ENCODE data around the gene PRSS53. TPM values are rescaled to one million over a fixed set of nuclear protein-coding genes. Genes with fewer than 3 reads are reported as not detected.
A peak's percentile ranks its signal among the peaks of the same experiment; 100 is the strongest.

The PRSS53 gene
- total and polyA plus RNA-seq, 7 experiments from 2014 or later, result 0.46 to 7.2 (median 6.0) TPM

DNA sequence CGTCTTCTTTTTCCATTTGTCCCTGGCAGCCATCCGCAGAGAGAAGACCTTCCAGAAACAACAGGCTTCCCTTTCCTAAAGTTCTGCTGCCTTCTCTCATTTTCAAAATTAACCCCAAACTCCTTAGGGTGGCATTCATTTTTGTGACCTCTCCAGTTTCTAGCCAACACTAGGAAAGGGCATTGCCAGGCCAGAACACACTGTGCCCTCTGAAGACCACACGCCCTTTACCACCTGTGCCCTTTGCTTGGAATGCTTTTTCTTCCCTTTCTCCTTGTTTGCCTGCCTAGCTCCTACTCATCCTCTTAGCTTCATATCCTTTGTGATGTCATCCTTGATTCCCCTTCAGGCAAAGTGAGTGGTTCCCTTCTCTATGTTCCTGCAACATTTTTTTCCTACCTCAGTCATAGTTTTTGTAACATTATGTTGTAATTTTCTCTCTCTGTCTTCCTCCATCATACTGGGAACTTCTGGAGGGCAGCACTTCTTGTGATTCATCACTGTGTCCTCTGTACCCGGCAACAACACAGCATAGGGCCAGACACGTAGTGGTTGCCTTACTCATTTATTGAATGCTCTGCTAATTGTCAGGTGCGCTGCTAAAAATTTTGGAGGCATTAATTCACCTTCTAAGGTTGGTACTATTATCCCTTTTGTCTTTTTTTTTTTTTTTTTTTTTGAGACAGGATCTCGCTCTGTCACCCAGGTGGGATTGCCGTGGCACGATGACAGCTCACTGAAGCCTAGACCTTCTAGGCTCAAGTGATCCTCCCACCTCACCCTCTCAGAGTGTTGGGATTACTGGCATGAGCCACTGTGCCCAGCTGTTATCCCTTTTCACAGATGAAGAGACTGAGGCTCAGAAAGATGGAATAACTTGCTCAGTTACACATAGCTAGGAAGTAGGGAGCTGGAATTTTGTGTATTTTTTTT is 29.7 kb upstream of the PRSS53 start:
- ATAC-seq (no peak), DNase-seq (no peak)
- peaks cover 0 to 4% (median 0%) of the 10 kb centered on the region in 11 donors for H3K9me3 Mint-ChIP-seq
- H3K4me3 ChIP-seq (ENCODE audit: low read length), result peak overlapping the region; percentile 65
- H3K27ac Mint-ChIP-seq, result peak overlapping the region; percentile 77 to 96 (median 89)
- peak overlapping the region; percentile 98 for H3K27ac ChIP-seq (ENCODE audit: low read depth, low read length)
- H3K27me3 Mint-ChIP-seq, result no peaks in the 10 kb centered on the region
- H3K9me3 ChIP-seq (ENCODE audit: control insufficient read depth in 2 of 3, low read length in 3 of 3), result no peaks in the 10 kb centered on the region
- peaks cover 5 to 41% (median 9%) of the 10 kb centered on the region in 3 experiments for H3K36me3 ChIP-seq (ENCODE audit: control insufficient read depth in 2 of 3, insufficient read depth in 3 of 3, low read length in 3 of 3)
- H3K27me3 ChIP-seq (ENCODE audit: control insufficient read depth in 2 of 2, insufficient read depth in 2 of 2, low read length in 2 of 2), result no peaks in the 10 kb centered on the region
- H3K36me3 Mint-ChIP-seq, result peaks cover 0 to 20% (median 10%) of the 10 kb centered on the region in 5 donors
- H3K4me3 Mint-ChIP-seq, result peak overlapping the region; percentile 86 to 95 (median 90)
- intact Hi-C loops (cut with micrococcal nuclease), result loop anchor here (2.0 to 5.0 kb wide), 3 partner anchors 14 to 214 kb away; partner anchors contain the start of gene PYCARD (in 1 of the 2)
- ChIA-PET CTCF (interaction anchor here (0.6 to 3.1 kb wide), 3 partner anchors 21 to 46 kb away, joined by 3 to 14 read pairs (median 5); no protein-coding TSS in a partner anchor), POLR2A (interaction anchor here (0.6 to 6.0 kb wide), 19 partner anchors 8 to 755 kb away, joined by 3 to 87 read pairs (median 5); partner anchors contain the start of genes ARMC5, BCKDK, FUS and ORAI3)
- peaks cover 12 to 32% (median 24%) of the 10 kb centered on the region in 7 donors for H3K4me1 Mint-ChIP-seq
- H3K4me1 ChIP-seq (ENCODE audit: control insufficient read depth in 2 of 2, insufficient read depth in 2 of 2, low read length in 2 of 2), result peaks cover 7 to 15% of the 10 kb centered on the region in 2 donors

DNA sequence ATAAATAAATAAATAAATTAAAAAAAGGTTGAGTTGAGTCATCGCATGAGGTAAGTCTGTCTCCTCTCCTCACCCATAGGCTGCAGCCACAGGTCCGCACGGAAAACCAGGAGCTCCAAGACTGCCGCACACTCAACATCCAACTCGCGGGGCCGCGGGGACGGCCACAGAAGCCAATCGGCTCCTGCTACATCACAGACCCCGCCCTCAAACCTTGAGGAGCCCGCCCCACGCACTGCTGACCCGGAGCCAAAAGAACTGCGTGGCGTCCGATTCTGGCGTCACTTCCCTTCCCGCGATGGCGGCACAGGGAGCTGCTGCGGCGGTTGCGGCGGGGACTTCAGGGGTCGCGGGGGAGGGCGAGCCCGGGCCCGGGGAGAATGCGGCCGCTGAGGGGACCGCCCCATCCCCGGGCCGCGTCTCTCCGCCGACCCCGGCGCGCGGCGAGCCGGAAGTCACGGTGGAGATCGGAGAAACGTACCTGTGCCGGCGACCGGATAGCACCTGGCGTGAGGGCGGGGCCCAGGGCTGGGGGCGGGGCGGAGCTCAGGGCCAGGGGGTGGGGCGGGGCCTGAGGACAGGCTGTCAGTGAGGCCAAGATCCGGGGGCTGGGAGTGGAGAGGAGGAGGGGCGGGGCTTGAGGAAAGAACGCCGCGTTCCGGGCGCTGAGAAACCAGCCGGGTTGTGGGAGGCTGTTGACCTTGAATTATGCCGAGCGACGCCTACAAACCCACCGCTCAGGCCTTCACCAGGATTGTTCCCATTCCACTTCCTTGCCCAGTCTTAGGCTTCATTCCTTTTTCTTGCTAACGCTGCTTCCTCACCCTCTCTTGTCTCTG is 28.9 kb upstream of the PRSS53 start, which contains the start of gene KAT8:
KAT8 (plus strand) TSS at position 281 of the 839 bp plus-strand sequence; CDS start at position 299, 18 bp downstream.
- Histone ChIP-seq H3K9me3 (ENCODE audit: control insufficient read depth in 2 of 3, low read length in 3 of 3) (no peaks in the 10 kb centered on the region), H3K36me3 (ENCODE audit: control insufficient read depth in 2 of 3, insufficient read depth in 3 of 3, low read length in 3 of 3) (peaks cover 5 to 41% (median 9%) of the 10 kb centered on the region in 3 experiments), H3K4me1 (ENCODE audit: control insufficient read depth in 2 of 2, insufficient read depth in 2 of 2, low read length in 2 of 2) (peaks cover 7 to 15% of the 10 kb centered on the region in 2 donors), H3K27me3 (ENCODE audit: control insufficient read depth in 2 of 2, insufficient read depth in 2 of 2, low read length in 2 of 2) (no peaks in the 10 kb centered on the region), H3K4me3 (ENCODE audit: low read length) (peak within 1 kb of the TSS; percentile 65), H3K27ac (ENCODE audit: low read depth, low read length) (peak within 1 kb of the TSS; percentile 98)
- H3K4me3 Mint-ChIP-seq, result peak within 1 kb of the TSS; percentile 86 to 95 (median 90)
- no peaks in the 10 kb centered on the region for H3K27me3 Mint-ChIP-seq
- peak; percentile 88 to 99 (median 97) for DNase-seq
- intact Hi-C loops (cut with micrococcal nuclease), result loop anchor here (1.0 to 5.0 kb wide), 13 partner anchors 13 to 391 kb away; partner anchors contain the start of genes FUS (in 2 of the 2), SETD1A (in 2 of the 2), STX4 (in 2 of the 2) and VKORC1 (in 2 of the 2)
- peaks cover 0 to 4% (median 0%) of the 10 kb centered on the region in 11 donors for H3K9me3 Mint-ChIP-seq
- peaks cover 0 to 20% (median 10%) of the 10 kb centered on the region in 5 donors for H3K36me3 Mint-ChIP-seq
- peak within 1 kb of the TSS; percentile 77 to 96 (median 89) for H3K27ac Mint-ChIP-seq
- peak; percentile 95 for ATAC-seq
- CTCF ChIA-PET, result interaction anchor here (0.8 to 3.1 kb wide), 3 partner anchors 22 to 44 kb away, joined by 4 to 14 read pairs (median 5); partner anchors contain the start of genes ZNF646 and ZNF668
- POLR2A ChIA-PET, result interaction anchor here (0.6 to 6.0 kb wide), 27 partner anchors 9 to 1191 kb away, joined by 3 to 87 read pairs (median 4); partner anchors contain the start of genes ARMC5, BCKDK, FUS and ORAI3
- peaks cover 12 to 32% (median 24%) of the 10 kb centered on the region in 7 donors for H3K4me1 Mint-ChIP-seq

DNA sequence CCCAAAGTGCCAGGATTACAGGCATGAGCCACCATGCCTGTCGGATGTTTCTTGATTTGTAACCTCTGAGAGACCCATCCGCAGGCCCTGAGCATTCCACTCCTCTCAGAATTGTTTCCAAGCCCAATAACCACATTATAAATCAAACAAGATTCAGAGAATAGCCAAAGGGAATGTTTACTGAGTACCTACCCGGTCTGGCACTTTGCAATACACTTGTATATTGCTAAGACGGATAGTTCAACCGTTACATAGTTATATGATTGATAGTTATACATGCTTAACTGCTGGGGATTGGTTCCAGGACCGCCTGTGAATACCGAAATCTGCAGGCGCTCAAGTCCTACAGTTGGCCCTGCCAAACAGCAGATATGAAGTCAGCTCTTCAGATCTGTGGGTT is 25.7 kb upstream of the PRSS53 start:
- Histone ChIP-seq H3K4me3 (ENCODE audit: low read length) (no peak overlapping the region), H3K27me3 (ENCODE audit: control insufficient read depth in 2 of 2, insufficient read depth in 2 of 2, low read length in 2 of 2) (no peaks in the 10 kb centered on the region), H3K4me1 (ENCODE audit: control insufficient read depth in 2 of 2, insufficient read depth in 2 of 2, low read length in 2 of 2) (peaks cover 7 to 17% of the 10 kb centered on the region in 2 donors), H3K9me3 (ENCODE audit: control insufficient read depth in 2 of 3, low read length in 3 of 3) (no peaks in the 10 kb centered on the region), H3K36me3 (ENCODE audit: control insufficient read depth in 2 of 3, insufficient read depth in 3 of 3, low read length in 3 of 3) (peaks cover 0 to 42% (median 0%) of the 10 kb centered on the region in 3 experiments), H3K27ac (ENCODE audit: low read depth, low read length) (no peak overlapping the region)
- peak overlapping the region in 1 of 9 donors; percentile 59 for H3K27ac Mint-ChIP-seq
- DNase-seq, result no peak
- peaks cover 14 to 39% (median 23%) of the 10 kb centered on the region in 7 donors for H3K4me1 Mint-ChIP-seq
- ATAC-seq, result no peak
- no peaks in the 10 kb centered on the region for H3K27me3 Mint-ChIP-seq
- H3K36me3 Mint-ChIP-seq, result peaks cover 0 to 10% (median 0%) of the 10 kb centered on the region in 5 donors
- intact Hi-C loops (cut with micrococcal nuclease), result no loop called here
- ChIA-PET CTCF (no interaction called here), POLR2A (interaction anchor here (1.0 to 2.6 kb wide), 2 partner anchors 27 to 66 kb away, joined by 3 to 10 read pairs; partner anchors contain the start of gene FUS)
- peaks cover 0 to 4% (median 0%) of the 10 kb centered on the region in 11 donors for H3K9me3 Mint-ChIP-seq
- no peak overlapping the region for H3K4me3 Mint-ChIP-seq

DNA sequence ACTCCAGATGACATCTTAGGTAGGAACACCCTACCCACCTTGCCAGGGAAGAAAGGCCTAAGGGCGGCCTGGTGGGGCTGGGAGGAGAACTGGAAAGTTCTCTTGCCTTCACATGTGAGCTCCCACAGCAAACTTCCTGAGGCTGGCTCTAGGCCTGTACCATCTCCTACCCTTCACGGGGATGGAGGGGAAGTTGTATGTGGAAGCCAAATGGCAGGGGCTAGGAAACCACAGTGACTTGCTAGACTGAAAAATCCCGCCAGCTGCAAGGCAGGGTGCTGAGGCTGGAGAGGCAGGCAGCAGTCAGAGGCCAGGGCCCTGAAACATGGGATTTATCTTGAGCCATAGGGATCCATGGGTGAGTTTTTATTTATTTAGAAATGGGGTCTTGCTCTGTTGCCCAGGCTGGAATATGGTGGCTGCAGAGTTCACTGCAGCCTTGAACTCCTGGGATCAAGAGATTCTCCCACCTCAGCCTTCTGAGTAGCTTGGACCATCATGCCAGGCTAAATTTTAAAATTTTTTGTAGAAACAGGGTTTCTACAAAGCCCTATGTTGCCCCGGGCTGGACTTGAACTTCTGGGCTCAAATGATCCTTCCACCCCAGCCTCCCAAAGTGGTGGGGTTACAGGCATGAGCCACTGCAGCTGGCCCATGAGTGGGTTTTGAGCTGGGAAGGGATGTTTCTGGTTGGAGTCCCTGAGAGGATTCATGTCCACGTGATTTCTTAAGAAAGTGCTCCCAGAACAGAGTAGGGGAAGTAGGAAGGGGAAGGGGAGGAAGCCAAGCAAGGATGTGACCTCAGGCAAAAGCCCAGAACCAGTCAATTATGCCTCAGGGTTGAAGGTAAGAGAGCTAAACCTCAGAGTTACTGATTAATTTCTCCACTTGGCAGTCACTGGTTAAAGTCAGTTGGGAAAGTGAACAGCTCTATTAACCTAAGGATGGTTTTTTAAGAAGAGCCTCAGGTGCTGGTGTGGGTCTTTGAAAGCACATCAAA is 24.7 kb upstream of the PRSS53 start:
- Mint-ChIP-seq H3K27ac (peak overlapping the region in 6 of 9 donors; percentile 6 to 74 (median 50)), H3K9me3 (peaks cover 0 to 3% (median 0%) of the 10 kb centered on the region in 11 donors), H3K4me3 (peak overlapping the region in 2 of 10 donors; percentile 38 to 47), H3K27me3 (no peaks in the 10 kb centered on the region), H3K36me3 (peaks cover 0 to 11% (median 0%) of the 10 kb centered on the region in 5 donors), H3K4me1 (peaks cover 11 to 35% (median 18%) of the 10 kb centered on the region in 7 donors)
- peaks cover 0 to 35% (median 0%) of the 10 kb centered on the region in 3 experiments for H3K36me3 ChIP-seq (ENCODE audit: control insufficient read depth in 2 of 3, insufficient read depth in 3 of 3, low read length in 3 of 3)
- intact Hi-C loops (cut with micrococcal nuclease), result no loop called here
- no peaks in the 10 kb centered on the region for H3K27me3 ChIP-seq (ENCODE audit: control insufficient read depth in 2 of 2, insufficient read depth in 2 of 2, low read length in 2 of 2)
- CTCF ChIA-PET, result no interaction called here
- H3K4me1 ChIP-seq (ENCODE audit: control insufficient read depth in 2 of 2, insufficient read depth in 2 of 2, low read length in 2 of 2), result peaks cover 5 to 16% of the 10 kb centered on the region in 2 donors
- DNase-seq (no peak), ATAC-seq (no peak)
- H3K27ac ChIP-seq (ENCODE audit: low read depth, low read length), result no peak overlapping the region
- POLR2A ChIA-PET, result interaction anchor here (1.0 to 2.6 kb wide), 3 partner anchors 28 to 67 kb away, joined by 3 to 10 read pairs (median 3); partner anchors contain the start of genes FUS and ZNF668
- H3K4me3 ChIP-seq (ENCODE audit: low read length), result no peak overlapping the region
- no peaks in the 10 kb centered on the region for H3K9me3 ChIP-seq (ENCODE audit: control insufficient read depth in 2 of 3, low read length in 3 of 3)

DNA sequence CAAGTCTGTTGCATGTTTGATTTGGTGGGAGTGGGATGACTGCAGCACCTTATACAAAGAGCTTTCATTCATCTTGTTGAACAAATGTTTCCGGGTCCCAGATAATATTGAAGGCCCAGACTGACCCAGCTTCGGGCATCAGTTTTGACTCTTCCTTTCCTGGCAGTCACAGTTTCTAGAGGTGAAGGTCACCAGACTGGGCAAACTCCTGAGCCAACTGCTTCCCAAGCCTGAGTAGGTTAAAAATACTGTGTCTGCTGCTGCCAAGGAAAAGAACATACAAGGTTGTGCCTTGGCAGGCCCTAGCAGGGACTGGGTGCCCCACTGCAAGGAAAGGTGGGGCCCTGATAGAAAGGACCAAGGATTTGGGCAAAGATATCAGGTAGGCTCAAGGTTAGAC is 24.0 kb upstream of the PRSS53 start:
- peaks cover 0 to 11% (median 0%) of the 10 kb centered on the region in 5 donors for H3K36me3 Mint-ChIP-seq
- no peaks in the 10 kb centered on the region for H3K27me3 Mint-ChIP-seq
- ChIA-PET POLR2A (interaction anchor here (1.2 kb wide), 1 partner anchor 39 kb away, joined by 3 read pairs; the partner anchor contains the start of gene ZNF668), CTCF (no interaction called here)
- no peak overlapping the region for H3K27ac Mint-ChIP-seq
- no peaks in the 10 kb centered on the region for H3K27me3 ChIP-seq (ENCODE audit: control insufficient read depth in 2 of 2, insufficient read depth in 2 of 2, low read length in 2 of 2)
- H3K36me3 ChIP-seq (ENCODE audit: control insufficient read depth in 2 of 3, insufficient read depth in 3 of 3, low read length in 3 of 3), result peaks cover 0 to 38% (median 0%) of the 10 kb centered on the region in 3 experiments
- no peaks in the 10 kb centered on the region for H3K9me3 ChIP-seq (ENCODE audit: control insufficient read depth in 2 of 3, low read length in 3 of 3)
- peaks cover 3 to 16% of the 10 kb centered on the region in 2 donors for H3K4me1 ChIP-seq (ENCODE audit: control insufficient read depth in 2 of 2, insufficient read depth in 2 of 2, low read length in 2 of 2)
- H3K9me3 Mint-ChIP-seq, result no peaks in the 10 kb centered on the region
- H3K4me3 Mint-ChIP-seq, result peak overlapping the region in 1 of 10 donors; percentile 25
- ATAC-seq (no peak), DNase-seq (no peak)
- H3K4me1 Mint-ChIP-seq, result peaks cover 9 to 34% (median 14%) of the 10 kb centered on the region in 7 donors
- no peak overlapping the region for H3K27ac ChIP-seq (ENCODE audit: low read depth, low read length)
- no peak overlapping the region for H3K4me3 ChIP-seq (ENCODE audit: low read length)
- intact Hi-C loops (cut with micrococcal nuclease), result no loop called here

Measured in naive thymus-derived CD4-positive, alpha-beta T cell (primary cell).